Neural cell (in vitro differentiated cells): ENCODE results near the gene MRPL12. TPM values are rescaled to one million over a fixed set of nuclear protein-coding genes. Genes with fewer than 3 reads are reported as not detected.

Source experiments
- H2AFZ ChIP-seq: fragments of 200-600, 300-800 bp; sonication (generic), shearing (Covaris generic); 2 replicates; pipeline ENCODE4 v1.6.0; 2014; ENCODE audit warnings: low read depth, mild to moderate bottlenecking, antibody characterized with exemption, low read length, moderate library complexity
- H3F3A ChIP-seq: fragments of 200-600 bp; shearing (Covaris generic); 2 replicates; pipeline ENCODE4 v1.6.1; 2016; ENCODE audit warnings: mild to moderate bottlenecking, moderate library complexity, mixed read lengths, antibody characterized with exemption, low read length; ENCODE audit not compliant: insufficient read depth, poor library complexity, severe bottlenecking
- H3K27ac ChIP-seq: fragments of 200-600, 300-800 bp; sonication (generic), shearing (Covaris generic); 2 replicates; pipeline ENCODE4 v1.5.1; 2014; ENCODE audit warnings: mild to moderate bottlenecking, low read length, moderate library complexity
- H3K27me3 ChIP-seq: fragments of 300-800, 200-600 bp; sonication (generic), shearing (Covaris generic); 2 replicates; pipeline ENCODE4 v1.6.0; 2014; ENCODE audit warnings: mild to moderate bottlenecking, low read depth, low read length, moderate library complexity; ENCODE audit not compliant: insufficient read depth
- H3K36me3 ChIP-seq: fragments of 300-800, 200-600 bp; sonication (generic), shearing (Covaris generic); 2 replicates; pipeline ENCODE4 v1.5.1; 2014; ENCODE audit warnings: mild to moderate bottlenecking, antibody characterized with exemption, low read length, moderate library complexity; ENCODE audit not compliant: insufficient read depth
- H3K4me2 ChIP-seq: fragments of 300-800, 200-600 bp; sonication (generic), shearing (Covaris generic); 2 replicates; pipeline ENCODE4 v1.6.0; 2014; ENCODE audit warnings: mild to moderate bottlenecking, low read length
- H3K4me3 ChIP-seq: fragments of 300-800, 200-600 bp; sonication (generic), shearing (Covaris generic); 2 replicates; pipeline ENCODE4 v1.5.1; 2014; ENCODE audit warnings: mild to moderate bottlenecking, low read length, moderate library complexity
- H3K79me2 ChIP-seq: fragments of 200-600 bp; shearing (Covaris generic); replicated peaks from 2 replicates; pipeline ENCODE4 v1.6.0; 2014; ENCODE audit warnings: mild to moderate bottlenecking, low read length, moderate library complexity; ENCODE audit not compliant: insufficient read depth
- H3K9ac ChIP-seq: fragments of 300-800, 200-600 bp; sonication (generic), shearing (Covaris generic); 2 replicates; pipeline ENCODE4 v1.6.1; 2016; ENCODE audit warnings: mild to moderate bottlenecking, low read length, mixed read lengths
- H3K9me2 ChIP-seq: fragments of 200-600 bp; shearing (Covaris generic); 2 replicates; pipeline ENCODE4 v1.6.1; 2016; ENCODE audit warnings: mild to moderate bottlenecking, low read length, mixed read lengths; ENCODE audit not compliant: insufficient read depth
- H3K9me3 ChIP-seq: fragments of 200-600, 300-800 bp; sonication (generic), shearing (Covaris generic); 2 replicates; pipeline ENCODE4 v1.6.1; 2016; ENCODE audit warnings: mild to moderate bottlenecking, mixed run types, low read length, moderate library complexity, mixed read lengths
- H4K20me1 ChIP-seq: fragments of 200-600 bp; shearing (Covaris generic); 2 replicates; pipeline ENCODE4 v1.6.1; 2016; ENCODE audit warnings: mild to moderate bottlenecking, mixed run types; ENCODE audit not compliant: insufficient read depth
- CTCF ChIP-seq: fragments of 450-650 bp; IDR thresholded peaks from 2 replicates; pipeline ENCODE4 v1.5.1; 2014; ENCODE audit warnings: antibody characterized with exemption, mild to moderate bottlenecking, moderate library complexity; ENCODE audit not compliant: poor library complexity, severe bottlenecking
- EP300 ChIP-seq: fragments of 450-650 bp; conservative IDR thresholded peaks from 2 replicates; pipeline ENCODE4 v1.6.1; 2014; ENCODE audit warnings: antibody characterized with exemption, mild to moderate bottlenecking, moderate library complexity; ENCODE audit not compliant: poor library complexity, severe bottlenecking
- EZH2 ChIP-seq: fragments of 200-600, 300-800 bp; shearing (Covaris generic), sonication (generic); IDR thresholded peaks from 2 replicates; pipeline ENCODE4 v1.6.1; 2014; ENCODE audit warnings: antibody characterized with exemption, low read length, borderline replicate concordance, mild to moderate bottlenecking; ENCODE audit not compliant: insufficient read depth, poor library complexity, severe bottlenecking
- MXI1 ChIP-seq: fragments of 450-650 bp; conservative IDR thresholded peaks from 2 replicates; pipeline ENCODE4 v1.6.1; 2014; ENCODE audit warnings: antibody characterized with exemption, mild to moderate bottlenecking; ENCODE audit not compliant: poor library complexity, severe bottlenecking
- POLR2AphosphoS5 ChIP-seq: IDR thresholded peaks from 2 replicates; pipeline ENCODE4 v1.6.1; 2012
- RAD21 ChIP-seq: fragments of 450-650 bp; conservative IDR thresholded peaks from 2 replicates; pipeline ENCODE4 v1.6.1; 2014; ENCODE audit warnings: antibody characterized with exemption, mild to moderate bottlenecking, moderate library complexity
- SMC3 ChIP-seq: fragments of 450-650 bp; conservative IDR thresholded peaks from 2 replicates; pipeline ENCODE4 v1.6.1; 2014; ENCODE audit warnings: antibody characterized with exemption, mild to moderate bottlenecking, moderate library complexity; ENCODE audit not compliant: poor library complexity
- TAF1 ChIP-seq: IDR thresholded peaks from 2 replicates; pipeline ENCODE4 v1.6.1; 2012; ENCODE audit warnings: low read depth
- polyA plus RNA-seq: library from polyadenylated mRNA; depleted of rRNA; stranded (reverse); fragments of >200 nt; gene quantifications from 2 replicates; pipeline ENCODE4 v1.2.3, GENCODE V29; 2014
- TF ChIP-seq, protein P1 (sequence below): IDR thresholded peaks from 2 replicates; pipeline ENCODE4 v1.6.1; 2012; ENCODE audit warnings: borderline replicate concordance

The MRPL12 gene
- polyA plus RNA-seq, 1 donor from 2014 or later = 10.4 TPM

DNA sequence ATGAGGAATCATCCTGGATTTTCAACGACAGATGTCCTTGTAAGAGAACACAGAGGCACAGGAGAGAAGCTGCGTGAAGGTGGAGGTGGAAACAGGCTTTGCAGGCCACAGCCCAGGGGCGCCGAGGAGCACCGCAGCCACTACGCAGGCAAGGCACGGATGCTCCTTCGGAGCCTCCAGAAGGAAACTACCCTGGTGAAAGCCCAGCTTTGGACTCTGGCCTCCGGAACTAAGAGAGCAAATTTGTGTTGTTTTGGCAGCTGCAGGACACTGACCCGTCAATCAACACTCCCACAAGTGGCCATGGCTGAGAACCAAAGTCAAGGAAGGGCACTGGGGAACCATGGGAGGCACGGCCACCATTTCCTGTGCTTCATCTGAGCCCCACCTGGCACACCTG, 23.0 kb upstream of the MRPL12 start:
- Histone ChIP-seq H4K20me1 (peaks cover 4% of the 10 kb centered on the region), H3K9me2 (no peaks in the 10 kb centered on the region)

GRCh38 chr17:81681672-81682071, 21.5 kb upstream of the MRPL12 start:
- peaks cover 37% of the 10 kb centered on the region for H3K79me2 ChIP-seq

More for the DNA sequence above, 23.0 kb upstream of the MRPL12 start:
- no peak overlapping the region for H3K9ac ChIP-seq
- H3K4me2 ChIP-seq = no peak overlapping the region
- H3K79me2 ChIP-seq = peaks cover 32% of the 10 kb centered on the region
- TF ChIP-seq CTCF = no peak
- TF ChIP-seq, protein P1, sequence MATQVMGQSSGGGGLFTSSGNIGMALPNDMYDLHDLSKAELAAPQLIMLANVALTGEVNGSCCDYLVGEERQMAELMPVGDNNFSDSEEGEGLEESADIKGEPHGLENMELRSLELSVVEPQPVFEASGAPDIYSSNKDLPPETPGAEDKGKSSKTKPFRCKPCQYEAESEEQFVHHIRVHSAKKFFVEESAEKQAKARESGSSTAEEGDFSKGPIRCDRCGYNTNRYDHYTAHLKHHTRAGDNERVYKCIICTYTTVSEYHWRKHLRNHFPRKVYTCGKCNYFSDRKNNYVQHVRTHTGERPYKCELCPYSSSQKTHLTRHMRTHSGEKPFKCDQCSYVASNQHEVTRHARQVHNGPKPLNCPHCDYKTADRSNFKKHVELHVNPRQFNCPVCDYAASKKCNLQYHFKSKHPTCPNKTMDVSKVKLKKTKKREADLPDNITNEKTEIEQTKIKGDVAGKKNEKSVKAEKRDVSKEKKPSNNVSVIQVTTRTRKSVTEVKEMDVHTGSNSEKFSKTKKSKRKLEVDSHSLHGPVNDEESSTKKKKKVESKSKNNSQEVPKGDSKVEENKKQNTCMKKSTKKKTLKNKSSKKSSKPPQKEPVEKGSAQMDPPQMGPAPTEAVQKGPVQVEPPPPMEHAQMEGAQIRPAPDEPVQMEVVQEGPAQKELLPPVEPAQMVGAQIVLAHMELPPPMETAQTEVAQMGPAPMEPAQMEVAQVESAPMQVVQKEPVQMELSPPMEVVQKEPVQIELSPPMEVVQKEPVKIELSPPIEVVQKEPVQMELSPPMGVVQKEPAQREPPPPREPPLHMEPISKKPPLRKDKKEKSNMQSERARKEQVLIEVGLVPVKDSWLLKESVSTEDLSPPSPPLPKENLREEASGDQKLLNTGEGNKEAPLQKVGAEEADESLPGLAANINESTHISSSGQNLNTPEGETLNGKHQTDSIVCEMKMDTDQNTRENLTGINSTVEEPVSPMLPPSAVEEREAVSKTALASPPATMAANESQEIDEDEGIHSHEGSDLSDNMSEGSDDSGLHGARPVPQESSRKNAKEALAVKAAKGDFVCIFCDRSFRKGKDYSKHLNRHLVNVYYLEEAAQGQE = no peak
- TF ChIP-seq RAD21 = no peak
- H3F3A ChIP-seq = no peaks in the 10 kb centered on the region
- no peaks in the 10 kb centered on the region for H3K36me3 ChIP-seq
- H3K27ac ChIP-seq = no peak overlapping the region
- H2AFZ ChIP-seq = no peak overlapping the region
- no peak overlapping the region for H3K4me3 ChIP-seq
- no peaks in the 10 kb centered on the region for H3K9me3 ChIP-seq
- no peaks in the 10 kb centered on the region for H3K27me3 ChIP-seq

More at GRCh38 chr17:81681672-81682071, 21.5 kb upstream of the MRPL12 start:
- peaks cover 7% of the 10 kb centered on the region for H4K20me1 ChIP-seq
- no peak overlapping the region for H3K27ac ChIP-seq
- H3F3A ChIP-seq = no peaks in the 10 kb centered on the region
- no peaks in the 10 kb centered on the region for H3K27me3 ChIP-seq
- no peak overlapping the region for H3K4me3 ChIP-seq
- H3K9ac ChIP-seq = no peak overlapping the region
- no peak for TF ChIP-seq SMC3
- no peak for TF ChIP-seq EP300
- no peak for TF ChIP-seq MXI1
- TF ChIP-seq RAD21 = no peak
- TF ChIP-seq, protein P1 = no peak
- TF ChIP-seq TAF1 = no peak
- no peak for TF ChIP-seq POLR2AphosphoS5
- no peak for TF ChIP-seq CTCF
- TF ChIP-seq EZH2 = no peak
- H2AFZ ChIP-seq = no peak overlapping the region
- no peaks in the 10 kb centered on the region for H3K9me2 ChIP-seq
- no peaks in the 10 kb centered on the region for H3K9me3 ChIP-seq
- H3K36me3 ChIP-seq = no peaks in the 10 kb centered on the region
- no peak overlapping the region for H3K4me2 ChIP-seq
